Epithelial cell of esophagus (primary cell): ENCODE measurements around the gene TNFRSF14.

Source experiments
- DNase-seq: peaks from one replicate; pipeline ENCODE4 v3.0.0; 2010; ENCODE audit warnings: low read depth
- H3K4me3 ChIP-seq: 2 replicates; pipeline ENCODE4 v1.5.1; 2011; ENCODE audit warnings: mild to moderate bottlenecking, low read length, control low read depth
- TF ChIP-seq, protein P1 (sequence below): IDR thresholded peaks from 2 replicates; pipeline ENCODE4 v1.5.1; 2011; ENCODE audit warnings: low read depth, mild to moderate bottlenecking, low read length, control low read depth, inconsistent platforms; ENCODE audit not compliant: insufficient read depth; ENCODE audit errors: missing control alignments

The TNFRSF14 gene

DNA sequence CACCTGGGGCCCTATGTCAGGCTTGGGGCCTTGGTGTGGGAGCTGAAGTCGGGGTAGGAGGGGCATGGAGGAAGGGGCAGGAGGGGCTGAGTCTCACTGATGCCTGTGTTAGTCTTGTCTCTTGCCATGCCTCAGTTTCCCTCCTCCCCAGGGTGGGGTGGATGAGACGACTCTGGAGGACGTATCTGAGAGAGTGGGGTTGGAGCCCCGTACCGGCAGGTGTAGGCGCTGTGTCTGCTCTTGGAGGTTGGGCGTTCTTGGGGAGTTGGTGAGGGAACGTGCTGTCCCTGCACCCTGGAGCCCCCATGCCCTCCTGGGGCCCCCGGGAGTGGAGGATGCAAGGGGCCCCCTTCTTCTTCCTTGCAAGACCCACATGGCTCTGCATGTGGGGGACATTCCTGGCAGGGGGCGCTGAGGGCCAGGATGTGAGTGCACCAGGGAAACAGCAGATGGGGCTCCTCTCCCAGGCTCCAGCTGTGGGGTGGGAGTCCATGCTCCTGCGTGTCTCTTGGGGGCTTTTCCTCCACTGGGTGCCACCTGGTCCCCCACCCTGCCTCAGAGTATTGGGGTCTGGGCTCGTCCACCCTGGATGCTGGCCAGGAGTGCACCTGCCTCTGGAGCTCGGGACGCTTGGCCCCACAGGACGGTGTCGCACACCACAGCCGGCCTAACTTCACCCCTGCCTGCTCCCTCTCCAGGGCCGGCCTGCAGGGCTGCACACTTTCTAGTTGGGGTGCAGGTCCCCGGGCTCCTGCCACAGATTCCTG is 1.4 kb upstream of the TNFRSF14 start:
- no peak for DNase-seq
- TF ChIP-seq, protein P1, sequence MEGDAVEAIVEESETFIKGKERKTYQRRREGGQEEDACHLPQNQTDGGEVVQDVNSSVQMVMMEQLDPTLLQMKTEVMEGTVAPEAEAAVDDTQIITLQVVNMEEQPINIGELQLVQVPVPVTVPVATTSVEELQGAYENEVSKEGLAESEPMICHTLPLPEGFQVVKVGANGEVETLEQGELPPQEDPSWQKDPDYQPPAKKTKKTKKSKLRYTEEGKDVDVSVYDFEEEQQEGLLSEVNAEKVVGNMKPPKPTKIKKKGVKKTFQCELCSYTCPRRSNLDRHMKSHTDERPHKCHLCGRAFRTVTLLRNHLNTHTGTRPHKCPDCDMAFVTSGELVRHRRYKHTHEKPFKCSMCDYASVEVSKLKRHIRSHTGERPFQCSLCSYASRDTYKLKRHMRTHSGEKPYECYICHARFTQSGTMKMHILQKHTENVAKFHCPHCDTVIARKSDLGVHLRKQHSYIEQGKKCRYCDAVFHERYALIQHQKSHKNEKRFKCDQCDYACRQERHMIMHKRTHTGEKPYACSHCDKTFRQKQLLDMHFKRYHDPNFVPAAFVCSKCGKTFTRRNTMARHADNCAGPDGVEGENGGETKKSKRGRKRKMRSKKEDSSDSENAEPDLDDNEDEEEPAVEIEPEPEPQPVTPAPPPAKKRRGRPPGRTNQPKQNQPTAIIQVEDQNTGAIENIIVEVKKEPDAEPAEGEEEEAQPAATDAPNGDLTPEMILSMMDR: no peak
- no peak overlapping the region for H3K4me3 ChIP-seq

- no peak for DNase-seq
- TF ChIP-seq, protein P1: no peak
- H3K4me3 ChIP-seq: peak overlapping the region; percentile 59
Measured at GRCh38 chr1:2555634-2556276, 416 bp upstream of the TNFRSF14 start.

- TF ChIP-seq, protein P1: no peak
- peak overlapping the region; percentile 59 for H3K4me3 ChIP-seq
- DNase-seq: no peak
Measured at GRCh38 chr1:2556678-2557481, 709 bp downstream of the TNFRSF14 start.

GRCh38 chr1:2557482-2558400 is 1.6 kb downstream of the TNFRSF14 start:
- H3K4me3 ChIP-seq: no peak overlapping the region
- no peak for DNase-seq
- TF ChIP-seq, protein P1: no peak

- H3K4me3 ChIP-seq: no peak overlapping the region
- TF ChIP-seq, protein P1: no peak
- DNase-seq: no peak
Measured at GRCh38 chr1:2558420-2558819, 2.2 kb downstream of the TNFRSF14 start.

DNA sequence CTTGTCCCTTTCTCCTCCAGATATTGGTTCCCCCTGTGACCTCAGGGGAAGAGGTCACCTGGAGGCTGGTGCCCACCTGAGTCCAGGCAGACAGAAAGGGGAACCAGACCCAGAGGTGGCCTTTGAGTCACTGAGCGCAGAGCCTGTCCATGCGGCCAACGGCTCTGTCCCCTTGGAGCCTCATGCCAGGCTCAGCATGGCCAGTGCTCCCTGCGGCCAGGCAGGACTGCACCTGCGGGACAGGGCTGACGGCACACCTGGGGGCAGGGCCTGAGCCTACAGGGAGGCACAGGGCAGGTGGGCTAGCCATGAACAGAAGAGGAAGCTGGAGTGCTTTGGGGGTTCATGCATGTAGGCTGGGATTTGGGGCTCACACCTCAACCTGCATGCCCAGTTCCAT is 2.7 kb downstream of the TNFRSF14 start:
- DNase-seq: no peak
- no peak overlapping the region for H3K4me3 ChIP-seq
- TF ChIP-seq, protein P1: no peak
